NB4 (cell line): Measurements from ENCODE around the gene RBM10.

Experiments used
- DNase-seq: peaks from one replicate; pipeline ENCODE4 v3.0.0; 2010; ENCODE audit warnings: low read depth
- H3K4me3 ChIP-seq: one replicate; pipeline ENCODE4 v1.5.1; 2011; ENCODE audit warnings: mild to moderate bottlenecking, low read depth, low read length, moderate library complexity
- CTCF ChIP-seq: IDR thresholded peaks from one replicate; pipeline ENCODE4 v1.5.1; 2012; ENCODE audit warnings: low read depth, low read length
- MYC ChIP-seq: IDR thresholded peaks from 2 replicates; pipeline ENCODE4 v1.6.1; 2011; ENCODE audit warnings: low read depth, low read length
- POLR2A ChIP-seq: IDR thresholded peaks from 2 replicates; pipeline ENCODE4 v1.6.1; 2011; ENCODE audit warnings: mild to moderate bottlenecking; ENCODE audit not compliant: insufficient read length; ENCODE audit errors: extremely low read depth
- TF ChIP-seq, protein P1 (sequence below): IDR thresholded peaks from 2 replicates; pipeline ENCODE4 v1.6.1; 2011; ENCODE audit warnings: low read depth, low read length

The RBM10 gene

GRCh38 chrX:47138171-47138570, 6.8 kb upstream of the RBM10 start:
- no peak for TF ChIP-seq POLR2A
- DNase-seq: no peak

GRCh38 chrX:47143894-47144625, 961 bp upstream of the RBM10 start:
- TF ChIP-seq MYC (no peak), CTCF (no peak), POLR2A (no peak)
- TF ChIP-seq, protein P1, sequence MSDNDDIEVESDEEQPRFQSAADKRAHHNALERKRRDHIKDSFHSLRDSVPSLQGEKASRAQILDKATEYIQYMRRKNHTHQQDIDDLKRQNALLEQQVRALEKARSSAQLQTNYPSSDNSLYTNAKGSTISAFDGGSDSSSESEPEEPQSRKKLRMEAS: no peak
- DNase-seq: no peak
- H3K4me3 ChIP-seq: peak overlapping the region; percentile 97

More at GRCh38 chrX:47138171-47138570, 6.8 kb upstream of the RBM10 start:
- H3K4me3 ChIP-seq: no peak overlapping the region

- peak overlapping the region; percentile 92 for H3K4me3 ChIP-seq
- TF ChIP-seq MYC (no peak), POLR2A (no peak), CTCF (no peak)
- TF ChIP-seq, protein P1: no peak
- DNase-seq: peak; percentile 32
Measured at GRCh38 chrX:47145395-47146120, 537 bp downstream of the RBM10 start.

- TF ChIP-seq CTCF: no peak
- no peak for TF ChIP-seq POLR2A
- TF ChIP-seq, protein P1: no peak
- TF ChIP-seq MYC: no peak
Measured at GRCh38 chrX:47146121-47146935, 1.3 kb downstream of the RBM10 start.

DNA sequence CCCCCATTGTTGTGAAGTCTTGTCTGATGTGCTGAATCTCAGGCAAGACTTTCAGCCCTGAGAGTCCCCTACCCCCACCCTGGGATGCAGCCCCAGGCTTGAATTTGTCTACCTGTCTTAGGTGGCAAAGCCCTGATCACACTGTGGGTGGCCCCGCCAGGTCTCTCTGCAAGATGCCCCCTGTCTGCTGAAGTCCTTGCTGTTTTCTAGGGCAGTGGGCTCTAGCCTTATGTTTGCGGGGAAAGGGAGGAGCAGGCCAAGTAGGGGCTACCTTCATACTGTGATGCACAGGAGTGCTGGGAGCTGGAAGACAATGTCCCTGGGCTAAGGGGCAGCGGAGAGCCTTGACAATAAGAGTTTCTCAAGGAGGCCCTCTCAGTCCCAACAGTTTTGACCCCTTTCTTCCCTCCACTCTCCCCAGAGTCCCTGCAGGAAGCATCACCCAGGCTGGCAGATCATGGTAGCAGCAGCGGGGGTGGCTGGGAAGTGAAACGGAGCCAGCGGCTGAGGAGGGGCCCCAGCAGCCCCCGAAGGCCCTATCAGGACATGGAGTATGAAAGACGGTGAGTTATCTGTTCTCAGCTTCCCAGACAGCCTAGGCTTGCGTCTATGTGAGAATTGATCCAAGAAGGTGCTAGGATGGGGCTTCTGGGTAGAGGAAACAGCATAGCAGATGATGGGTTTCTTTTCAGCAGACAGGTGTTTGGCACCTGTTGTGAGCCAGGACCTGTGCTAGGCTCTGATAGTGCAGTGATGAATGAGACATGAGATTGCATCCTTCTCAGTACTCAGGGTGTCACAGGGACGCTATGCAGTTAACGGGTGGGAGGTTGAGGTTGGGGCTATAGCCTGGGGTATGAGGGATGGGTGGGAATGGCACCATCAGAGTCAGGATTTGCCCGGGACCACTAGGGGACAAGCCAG, 2.2 kb downstream of the RBM10 start:
- TF ChIP-seq MYC (no peak), POLR2A (no peak), CTCF (no peak)
- TF ChIP-seq, protein P1: no peak
- H3K4me3 ChIP-seq: peak overlapping the region; percentile 92
- no peak for DNase-seq

More at GRCh38 chrX:47146121-47146935, 1.3 kb downstream of the RBM10 start:
- peak overlapping the region; percentile 92 for H3K4me3 ChIP-seq
- peak; percentile 25 for DNase-seq
